Stomach (tissue), 9 donors: ENCODE data around the gene ZNF79. TPM values are rescaled to one million over a fixed set of nuclear protein-coding genes. Genes with fewer than 3 reads are reported as not detected.
A peak's percentile ranks its signal among the peaks of the same experiment; 100 is the strongest.
"Not testable (repeated sequence)": the region's sequence is repeated elsewhere in the genome, so short reads cannot be mapped to it uniquely, and the experiment has no call there.

Experiments used
- DNase-seq, 2 donors: peaks; one replicate each; pipeline versions ENCODE4 v3.0.0 to v3.0.0-alpha.2; 2013 to 2019
- H3K27ac ChIP-seq, 5 donors: fragments of 200-600 bp in 4 of 5; sonication (generic) in 4 of 5; one replicate each; pipeline ENCODE4 v1.5.1; 2013 to 2019; ENCODE audit warnings: mild to moderate bottlenecking in 1 of 5, moderate library complexity in 1 of 5
- H3K27me3 ChIP-seq, 3 donors: fragments of 200-600 bp; sonication (generic); one replicate each; pipeline ENCODE4 v1.5.1; 2017 to 2019; ENCODE audit warnings: mixed run types in 1 of 3
- H3K36me3 ChIP-seq, 4 donors: fragments of 200-600 bp; sonication (generic); 1 replicate in 3 of 4; 2 replicates in 1 of 4; pipeline ENCODE4 v1.5.1; 2016 to 2019
- H3K4me1 ChIP-seq, 4 donors: fragments of 200-600 bp; sonication (generic); one replicate each; pipeline ENCODE4 v1.5.1; 2016 to 2019
- H3K4me3 ChIP-seq, 4 donors: fragments of 200-600 bp; sonication (generic) in 3 of 4; one replicate each; pipeline ENCODE4 v1.5.1; 2016 to 2019; ENCODE audit warnings: mild to moderate bottlenecking in 1 of 4
- H3K9me3 ChIP-seq, 4 donors: fragments of 200-600 bp; sonication (generic); one replicate each; pipeline ENCODE4 v1.5.1; 2016 to 2019
- CTCF ChIP-seq, 7 experiments: fragments of 450-650 bp in 4 of 7; fragments of 200-600 bp in 3 of 7; sonication (generic) in 3 of 7; IDR thresholded peaks; one replicate each; pipeline ENCODE4 v1.5.1; 2016 to 2019; ENCODE audit warnings: antibody characterized with exemption in 7 of 7, control low read depth in 2 of 7, mild to moderate bottlenecking in 1 of 7
- EP300 ChIP-seq: sonication (generic); formaldehyde crosslinking; IDR thresholded peaks from one replicate; pipeline ENCODE4 v1.6.1; 2017; ENCODE audit warnings: antibody characterized with exemption
- POLR2A ChIP-seq, 4 donors: fragments of 450-650 bp; IDR thresholded peaks; one replicate each; pipeline ENCODE4 v1.6.1; 2016; ENCODE audit warnings: antibody characterized with exemption in 4 of 4, control low read depth in 2 of 4, mild to moderate bottlenecking in 1 of 4, moderate library complexity in 1 of 4
- POLR2AphosphoS5 ChIP-seq, 3 donors: sonication (generic); formaldehyde crosslinking; IDR thresholded peaks; one replicate each; pipeline ENCODE4 v1.6.1; 2016; ENCODE audit warnings: antibody characterized with exemption in 3 of 3
- WGBS, 5 donors: extraction: QIAGEN DNeasy Blood & Tissue Kit in 3 of 5; methylation state at CpG; one replicate each; pipeline versions ENCODE4 v1.1.5 to v1.1.7; 2013 to 2018; 5-methylcytosine and 5-hydroxymethylcytosine counted together
- intact Hi-C: fragments of 100-400 bp; cut with DNase I; formaldehyde crosslinking; loops from one replicate; pipeline ENCODE4 v1.15.1; 2023; ENCODE audit warnings: low total_unique reads
- polyA plus RNA-seq, 3 donors: library from polyadenylated mRNA; stranded (reverse); fragments of 200-250 nt; gene quantifications; one replicate each; pipeline ENCODE4 v1.2.3, GENCODE V29; 2013
- total RNA-seq, 5 donors: library from RNA; depleted of rRNA; stranded (reverse); fragments of >200 nt; gene quantifications; one replicate each; pipeline versions ENCODE4 v1.1.0 to v1.2.3, GENCODE V29; 2014 to 2016
- donor health status: healthy with polysubstance abuse.
- donor health status: Bipolar disorder and iron deficiency.
- donor health status: healthy.

Gene ZNF79
- total and polyA plus RNA-seq, 8 donors = 1.9 to 39.1 (median 5.2) TPM

DNA sequence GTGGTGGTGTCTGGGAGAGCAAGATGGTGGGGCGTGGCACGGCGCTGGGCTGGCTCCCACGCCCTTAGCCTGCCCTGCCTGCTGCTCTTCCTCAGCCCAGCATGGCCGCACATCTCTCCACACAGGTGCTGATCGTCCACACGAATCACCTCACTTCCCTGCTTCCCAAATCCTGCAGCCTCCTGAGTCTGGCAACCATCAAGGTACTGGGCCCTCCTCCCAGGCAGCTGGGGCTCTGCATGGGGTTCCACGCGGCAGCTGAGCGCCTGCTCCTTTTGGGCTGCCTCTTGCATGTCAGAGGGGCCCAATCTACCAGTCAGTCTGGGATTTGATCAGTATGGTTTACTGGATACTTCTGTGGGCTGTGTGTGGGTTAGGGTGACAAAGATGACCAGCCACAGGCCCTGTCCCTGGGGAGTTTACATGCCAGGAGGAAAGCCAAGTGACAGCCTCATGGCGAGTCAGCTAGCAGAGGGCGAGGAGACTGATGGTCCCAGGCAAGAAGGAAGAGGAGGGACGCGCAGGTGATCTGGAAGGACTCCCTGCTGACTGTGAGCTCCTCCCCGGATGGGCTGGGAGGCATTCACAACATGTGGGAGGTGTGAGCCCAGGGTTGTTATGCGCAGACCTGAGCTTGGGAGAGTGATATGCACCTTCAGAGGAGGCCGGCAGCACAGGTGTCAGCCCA lies 33.2 kb downstream of the ZNF79 start:
- H3K4me1 ChIP-seq = peaks cover 13 to 34% (median 24%) of the 10 kb centered on the region in 4 donors
- no peaks in the 10 kb centered on the region for H3K9me3 ChIP-seq
- WGBS, 5 donors = 87 to 91% (median 89%) methylated on average over 17 of the region's 17 CpGs
- no peaks in the 10 kb centered on the region for H3K27me3 ChIP-seq
- no peak for TF ChIP-seq CTCF (IDR thresholded peaks at IDR 0.05)
- H3K36me3 ChIP-seq = peaks cover 25 to 79% (median 62%) of the 10 kb centered on the region in 4 donors
- intact Hi-C loops = no loop called here
- no peak for DNase-seq
- H3K27ac ChIP-seq = no peak overlapping the region
- no peak overlapping the region for H3K4me3 ChIP-seq

DNA sequence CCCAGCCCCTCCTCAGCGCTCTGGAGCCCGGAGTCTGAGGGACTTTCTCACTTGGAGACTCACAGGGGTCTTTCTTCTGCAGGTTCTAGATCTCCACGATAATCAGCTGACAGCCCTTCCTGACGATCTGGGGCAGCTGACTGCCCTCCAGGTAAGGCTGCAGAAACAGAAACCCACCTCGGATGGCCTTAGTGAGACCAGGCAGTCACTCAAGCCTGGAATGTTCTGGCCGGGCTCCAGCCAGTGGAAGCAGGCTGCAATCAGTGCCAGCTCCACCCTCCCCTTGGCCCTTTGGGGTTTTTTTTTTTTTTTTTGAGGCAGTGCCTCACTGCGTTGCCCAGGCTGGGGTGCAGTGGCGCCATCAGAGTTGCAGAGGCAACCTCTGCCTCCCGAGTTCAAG lies 34.7 kb downstream of the ZNF79 start:
- DNase-seq = peak in 1 of 2 donors; percentile 71

GRCh38 chr9:127463382-127463781 lies 39.2 kb downstream of the ZNF79 start:
- peaks cover 0 to 13% (median 6%) of the 10 kb centered on the region in 4 donors for H3K4me1 ChIP-seq
- H3K4me3 ChIP-seq = no peak overlapping the region
- peaks cover 38 to 95% (median 92%) of the 10 kb centered on the region in 4 donors for H3K36me3 ChIP-seq
- H3K27ac ChIP-seq = no peak overlapping the region
- no peak for DNase-seq
- TF ChIP-seq POLR2A (IDR thresholded peaks at IDR 0.05) (no peak), POLR2AphosphoS5 (IDR thresholded peaks at IDR 0.05) (no peak), CTCF (IDR thresholded peaks at IDR 0.05) (no peak)
- H3K27me3 ChIP-seq = no peaks in the 10 kb centered on the region
- no peaks in the 10 kb centered on the region for H3K9me3 ChIP-seq
- 77 to 95% (median 89%) methylated on average over 3 of the region's 3 CpGs for WGBS, 5 donors
- intact Hi-C loops = no loop called here

More for the DNA sequence above, 34.7 kb downstream of the ZNF79 start:
- H3K27ac ChIP-seq = no peak overlapping the region
- WGBS, 5 donors = 59 to 74% (median 63%) methylated on average over 9 of the region's 9 CpGs
- intact Hi-C loops = no loop called here
- peaks cover 4 to 21% (median 11%) of the 10 kb centered on the region in 4 donors for H3K4me1 ChIP-seq
- peaks cover 31 to 93% (median 78%) of the 10 kb centered on the region in 4 donors for H3K36me3 ChIP-seq
- TF ChIP-seq POLR2AphosphoS5 (IDR thresholded peaks at IDR 0.05) (no peak), EP300 (no peak), POLR2A (IDR thresholded peaks at IDR 0.05) (no peak), CTCF (IDR thresholded peaks at IDR 0.05) (no peak)
- no peaks in the 10 kb centered on the region for H3K27me3 ChIP-seq
- H3K9me3 ChIP-seq = no peaks in the 10 kb centered on the region
- H3K4me3 ChIP-seq = no peak overlapping the region

DNA sequence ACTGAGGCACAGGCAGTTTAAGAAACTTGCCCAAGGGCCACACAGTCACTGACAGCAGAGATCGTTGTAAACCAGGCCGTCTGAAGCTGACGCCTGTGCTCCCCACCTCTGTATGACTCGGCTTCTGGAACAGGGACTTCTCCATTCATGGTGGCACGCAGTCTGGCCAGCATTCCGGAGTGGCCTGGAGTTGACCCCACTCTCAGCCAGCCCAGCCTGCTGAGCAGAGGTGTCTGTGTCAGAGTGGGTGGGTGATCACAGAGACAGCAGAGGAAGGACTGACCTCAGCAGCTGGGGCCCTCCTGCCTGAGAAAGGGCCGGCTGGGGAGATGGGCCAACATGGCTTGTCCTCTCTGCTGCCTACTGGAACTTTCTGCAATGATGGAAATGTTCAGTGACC lies 39.7 kb downstream of the ZNF79 start:
- Histone ChIP-seq H3K27ac (no peak overlapping the region), H3K9me3 (no peaks in the 10 kb centered on the region), H3K4me1 (peaks cover 0 to 10% (median 5%) of the 10 kb centered on the region in 4 donors), H3K27me3 (no peaks in the 10 kb centered on the region), H3K4me3 (no peak overlapping the region), H3K36me3 (peaks cover 38 to 96% (median 92%) of the 10 kb centered on the region in 4 donors)
- no peak for TF ChIP-seq POLR2AphosphoS5 (IDR thresholded peaks at IDR 0.05)
- TF ChIP-seq POLR2A (IDR thresholded peaks at IDR 0.05) = no peak
- no peak for TF ChIP-seq CTCF (IDR thresholded peaks at IDR 0.05)
- no peak for TF ChIP-seq EP300
- intact Hi-C loops = no loop called here
- WGBS, 5 donors = 75 to 80% (median 79%) methylated on average over 6 to 7 of the region's 7 CpGs
- DNase-seq = no peak

DNA sequence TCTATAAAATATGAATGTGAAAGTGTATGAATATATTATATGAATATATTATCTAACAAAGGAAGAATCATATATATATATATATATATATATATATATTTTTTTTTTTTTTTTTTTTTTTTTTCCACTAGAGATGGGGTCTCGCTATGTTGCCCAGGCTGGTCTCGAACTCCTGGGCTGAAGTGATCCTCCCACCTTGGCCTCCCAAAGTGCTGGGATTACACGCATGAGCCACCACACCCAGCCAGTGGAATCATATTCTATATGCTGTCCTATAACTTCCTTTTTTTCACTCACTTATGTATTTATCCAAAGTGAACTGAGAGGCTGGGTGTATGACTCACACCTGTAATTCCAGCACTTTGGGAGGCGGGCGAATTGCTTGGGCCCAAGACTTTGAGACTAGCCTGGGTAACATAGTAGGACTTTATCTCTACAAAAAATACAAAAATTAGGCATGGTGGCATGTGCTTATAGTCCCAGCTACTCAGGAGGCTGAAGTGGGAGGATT lies 42.3 kb downstream of the ZNF79 start:
- H3K4me1 ChIP-seq, H3K27ac ChIP-seq, intact Hi-C loops, H3K4me3 ChIP-seq, H3K9me3 ChIP-seq, H3K27me3 ChIP-seq, DNase-seq: not testable (repeated sequence)
- 90 to 98% (median 97%) methylated on average over 5 of the region's 5 CpGs for WGBS, 5 donors
- H3K36me3 ChIP-seq = peaks cover 23 to 94% (median 83%) of the 10 kb centered on the region in 4 donors
